ENCODE results near the gene PLP1. TPM values are rescaled to one million over a fixed set of nuclear protein-coding genes. Genes with fewer than 3 reads are reported as not detected.

Gene PLP1
- total RNA-seq, 1 experiment from 2014 or later, result 88.3 TPM

- no peak overlapping the region for H3K4ac ChIP-seq (ENCODE audit: low read depth, low read length)
- no peaks in the 10 kb centered on the region for H3K23me2 ChIP-seq (ENCODE audit: insufficient read length, low read depth, low read length, poor library complexity, severe bottlenecking)
- H3K18ac ChIP-seq (ENCODE audit: insufficient read length, low read depth, low read length), result no peak overlapping the region
- no peak overlapping the region for H2AK5ac ChIP-seq (ENCODE audit: insufficient read length, low read length)
- H4K5ac ChIP-seq (ENCODE audit: insufficient read length, low read depth, low read length), result no peak overlapping the region
- no peaks in the 10 kb centered on the region for H3K79me2 ChIP-seq (ENCODE audit: insufficient read depth, low read length)
- TF ChIP-seq CTCF (conservative IDR thresholded peaks at IDR 0.05), result no peak
- H3K4me1 ChIP-seq (ENCODE audit: insufficient read depth, low read length), result no peaks in the 10 kb centered on the region
- no peaks in the 10 kb centered on the region for H3K9me3 ChIP-seq (ENCODE audit: control insufficient read depth, low read depth, low read length)
- H2BK5ac ChIP-seq (ENCODE audit: insufficient read length, low read length), result no peak overlapping the region
- H3K23ac ChIP-seq (ENCODE audit: insufficient read length, low read depth, low read length), result no peak overlapping the region
- H2BK20ac ChIP-seq (ENCODE audit: low read depth, low read length, poor library complexity, severe bottlenecking), result no peak overlapping the region
- no peaks in the 10 kb centered on the region for H4K20me1 ChIP-seq (ENCODE audit: control insufficient read depth, insufficient read depth, insufficient read length)
- H3K56ac ChIP-seq (ENCODE audit: insufficient read length, low read depth, low read length), result no peak overlapping the region
- Mint-ChIP-seq H3K9me3 (peaks cover 0 to 21% of the 10 kb centered on the region in 2 experiments; a peak in 2 of 5 replicates), H3K27me3 (ENCODE audit: low read depth) (no peaks in the 10 kb centered on the region), H3K27ac (no peak overlapping the region), H3K4me3 (no peak overlapping the region), H3K4me1 (peaks cover 0 to 4% of the 10 kb centered on the region in 2 experiments; a peak in 2 of 4 replicates), H3K36me3 (ENCODE audit: insufficient read depth in 1 of 3, low read depth in 3 of 3) (peaks cover 29 to 52% (median 41%) of the 10 kb centered on the region in 3 experiments; a peak in 6 of 7 replicates)
- DNase-seq, result no peak
- no peak overlapping the region for H2BK120ac ChIP-seq (ENCODE audit: low read depth, low read length, poor library complexity, severe bottlenecking)
- H3K4me2 ChIP-seq (ENCODE audit: insufficient read depth, insufficient read length, low read length), result no peak overlapping the region
- H4K8ac ChIP-seq (replicated peaks; ENCODE audit: insufficient read length, low read depth, low read length), result no peak overlapping the region
- H4K91ac ChIP-seq (ENCODE audit: insufficient read length, low read depth, low read length), result no peak overlapping the region
- H3K79me1 ChIP-seq (ENCODE audit: insufficient read depth, low read depth, low read length, poor library complexity, severe bottlenecking), result no peaks in the 10 kb centered on the region
- H2BK12ac ChIP-seq (ENCODE audit: insufficient read length, low read depth, low read length), result no peak overlapping the region
- no CpG with 5 or more reads among the region's 2 CpGs for WGBS (ENCODE audit: extremely low coverage, insufficient read length, low lambda C conversion rate)
- no peak overlapping the region for H3K14ac ChIP-seq (ENCODE audit: insufficient read depth, low read length)
- no peak overlapping the region for H2AFZ ChIP-seq (ENCODE audit: low read length)
- no peak overlapping the region for H2BK15ac ChIP-seq (ENCODE audit: low read depth, low read length)
- H3K9ac ChIP-seq (ENCODE audit: extremely low read depth, insufficient read length, low read length), result no peak overlapping the region
- no peak overlapping the region for H3T11ph ChIP-seq (ENCODE audit: low read length)
- no peaks in the 10 kb centered on the region for H3K27me3 ChIP-seq (ENCODE audit: insufficient read depth, low read length)
- H3K27ac ChIP-seq (ENCODE audit: insufficient read length, low read depth, low read length), result no peak overlapping the region
Measured at GRCh38 chrX:103791826-103792485, 15.3 kb downstream of the PLP1 start.

All from H9 (cell line).